GM18526 (cell line): ENCODE measurements around the gene MLLT3.

Experiments
- POLR2A ChIP-seq: IDR thresholded peaks from 3 replicates; pipeline ENCODE4 v1.6.1; 2011; ENCODE audit not compliant: insufficient read length; ENCODE audit errors: extremely low read depth

The MLLT3 gene

DNA sequence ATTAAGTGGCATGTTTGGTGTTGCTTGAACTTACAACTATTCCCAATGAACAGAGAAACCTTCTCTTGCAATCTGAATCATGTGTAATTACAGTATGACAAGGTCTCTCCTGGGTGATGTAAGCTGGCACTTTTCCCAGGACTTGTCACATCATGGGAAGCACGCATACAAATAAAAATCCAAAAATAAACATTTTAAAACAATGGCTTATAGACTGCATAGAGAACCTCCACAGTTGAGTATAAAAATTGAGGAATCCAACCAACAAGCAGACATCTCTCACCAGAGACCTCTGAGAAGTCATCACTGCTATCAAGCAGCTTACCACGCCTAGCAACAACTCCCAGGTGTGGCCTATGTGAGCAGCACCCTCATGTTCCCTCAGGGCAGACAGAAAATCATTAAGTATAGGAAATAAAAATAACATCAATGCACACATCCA lies 3.9 kb downstream of the MLLT3 start:
- TF ChIP-seq POLR2A = no peak

DNA sequence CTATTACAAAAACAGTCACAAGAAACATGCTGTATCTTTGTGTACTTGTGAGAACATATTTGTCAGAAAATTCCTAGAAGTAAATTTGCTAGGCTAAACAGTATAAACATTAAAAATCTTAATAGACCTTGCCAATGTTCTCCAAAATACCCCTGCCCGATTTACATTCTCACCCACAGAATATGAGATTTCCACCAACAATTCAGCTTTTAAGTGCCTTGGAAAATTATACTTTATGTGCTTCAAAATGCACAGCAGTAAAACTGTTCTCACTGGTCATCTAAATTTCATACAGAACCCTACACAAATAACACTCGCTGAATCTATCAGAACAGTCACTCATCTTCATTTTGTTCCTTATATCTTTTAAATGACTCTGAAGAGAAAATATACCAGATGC lies 5.5 kb downstream of the MLLT3 start:
- no peak for TF ChIP-seq POLR2A

DNA sequence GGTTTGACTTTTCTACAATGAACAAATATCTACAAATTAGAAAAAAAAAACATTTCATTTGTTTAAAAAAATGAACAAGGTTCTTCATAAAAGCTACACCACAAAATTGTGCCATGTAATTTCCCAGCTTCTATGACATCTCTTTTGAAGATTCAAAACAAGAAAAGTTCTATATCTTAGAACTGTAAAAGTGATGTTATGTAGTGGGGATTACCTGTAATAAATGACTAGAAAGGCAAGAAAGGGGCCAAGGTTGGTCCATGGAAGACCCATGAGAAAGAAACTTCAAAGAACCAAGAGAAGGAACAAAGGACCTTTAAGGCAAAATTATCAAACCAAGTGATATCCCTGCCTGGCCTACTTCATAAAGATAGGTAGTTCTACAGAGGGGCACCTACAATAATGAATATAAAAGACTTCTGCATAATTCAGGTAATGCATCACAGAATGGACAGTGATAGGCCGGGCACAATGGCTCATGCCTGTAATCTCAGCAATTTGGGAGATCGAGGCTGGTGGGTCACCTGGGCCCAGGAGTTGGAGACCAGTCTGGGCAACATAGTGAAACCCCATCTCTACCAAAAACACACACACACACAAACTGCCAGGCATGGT lies 7.6 kb downstream of the MLLT3 start:
- no peak for TF ChIP-seq POLR2A

DNA sequence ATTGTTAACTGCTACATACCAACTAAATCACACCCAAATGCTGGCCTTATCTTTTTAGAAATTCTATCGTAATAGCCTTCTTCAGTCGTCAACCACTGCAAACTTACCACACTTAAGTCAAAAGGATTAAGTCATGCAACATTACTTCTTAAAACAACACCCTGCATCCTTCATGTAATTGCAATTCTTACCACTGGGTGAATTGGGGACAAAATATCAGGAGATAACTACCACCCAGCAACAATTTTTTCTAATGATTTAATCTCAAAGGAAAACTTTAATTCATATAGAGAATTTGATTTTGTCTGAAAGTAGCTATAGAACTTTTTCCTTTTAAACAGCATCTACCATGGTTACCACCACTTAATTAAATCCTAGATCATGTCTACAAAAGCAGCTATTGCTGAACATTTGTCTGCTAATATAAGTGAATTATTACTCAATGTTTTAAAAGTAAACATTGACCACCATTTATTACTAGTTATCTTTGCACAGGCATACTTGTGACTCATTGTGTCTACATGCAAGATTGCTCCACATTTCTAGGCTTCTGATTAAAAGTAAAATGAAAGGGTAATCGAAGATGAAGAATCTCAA lies 10.5 kb downstream of the MLLT3 start:
- TF ChIP-seq POLR2A = no peak

DNA sequence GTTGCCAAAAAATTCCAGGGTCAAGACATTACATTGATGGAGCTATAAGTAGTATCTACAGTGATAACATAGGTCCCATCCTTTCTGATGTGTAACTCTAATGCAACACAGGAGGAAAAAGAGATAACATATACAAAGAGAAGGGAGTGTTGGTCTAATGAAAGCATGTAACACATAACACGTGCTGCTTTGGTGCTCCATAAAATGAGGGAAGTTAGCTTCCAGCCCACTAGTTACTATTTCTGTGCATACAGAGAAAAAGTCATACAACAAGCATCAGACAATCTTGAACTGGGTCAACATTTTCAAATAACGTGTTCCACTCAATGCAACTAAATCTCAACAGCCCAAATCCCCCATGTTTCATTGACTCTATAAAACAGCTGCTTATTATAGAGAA lies 11.7 kb downstream of the MLLT3 start:
- no peak for TF ChIP-seq POLR2A

DNA sequence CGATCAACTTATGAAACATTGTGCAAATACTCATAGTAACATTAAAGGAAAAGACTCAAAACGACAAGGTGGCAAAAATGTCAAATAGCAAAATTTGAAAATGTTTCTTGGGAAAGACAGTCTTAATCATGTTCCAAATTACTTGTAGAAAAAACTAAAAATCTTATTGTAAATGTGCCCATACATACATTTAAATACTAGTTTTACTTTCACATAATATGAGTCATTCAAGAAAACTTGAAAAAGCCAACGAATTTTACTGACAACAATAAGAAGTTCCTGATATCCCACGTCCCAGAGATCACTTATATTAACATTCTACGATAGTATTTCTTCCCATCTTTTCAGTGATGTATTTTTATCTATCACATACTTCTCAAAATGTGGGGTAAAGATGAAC lies 13.7 kb downstream of the MLLT3 start:
- no peak for TF ChIP-seq POLR2A

DNA sequence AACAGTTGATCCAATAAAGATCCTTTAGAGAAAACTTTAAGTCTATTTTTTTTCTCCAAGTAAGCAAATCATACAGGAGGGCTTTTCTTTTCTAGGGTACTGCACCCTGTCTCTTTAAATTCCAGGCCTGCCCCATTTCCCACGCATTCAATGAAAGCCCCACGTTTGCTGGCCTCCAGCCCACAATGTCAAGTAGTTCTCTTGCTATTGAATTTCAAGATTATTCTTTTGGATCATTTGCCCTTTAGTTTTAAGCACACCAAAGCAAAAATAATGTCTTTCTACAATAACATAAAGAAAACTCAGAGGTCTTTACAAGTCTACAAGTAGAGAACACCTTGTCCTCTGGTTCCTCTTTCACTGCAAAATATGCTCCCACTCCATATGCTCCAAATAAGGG lies 15.6 kb downstream of the MLLT3 start:
- no peak for TF ChIP-seq POLR2A

DNA sequence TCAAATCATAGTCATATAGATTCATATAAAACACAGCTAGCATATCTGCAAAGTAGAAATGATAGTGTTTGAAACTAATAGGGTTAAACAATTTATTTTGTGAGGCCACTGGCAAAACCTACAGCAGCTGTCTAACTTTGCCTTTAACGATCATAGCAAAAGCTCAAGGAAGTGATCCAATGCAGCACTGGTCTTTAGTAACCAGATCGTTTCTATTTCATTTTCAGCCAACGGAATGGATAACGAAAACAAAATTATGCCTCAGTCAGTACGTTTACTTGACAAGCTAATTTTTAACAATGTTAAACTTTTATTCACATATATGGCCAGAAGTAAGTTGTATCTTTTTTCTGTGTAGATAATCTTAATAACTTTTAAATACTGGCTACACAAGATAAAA lies 17.7 kb downstream of the MLLT3 start:
- no peak for TF ChIP-seq POLR2A

DNA sequence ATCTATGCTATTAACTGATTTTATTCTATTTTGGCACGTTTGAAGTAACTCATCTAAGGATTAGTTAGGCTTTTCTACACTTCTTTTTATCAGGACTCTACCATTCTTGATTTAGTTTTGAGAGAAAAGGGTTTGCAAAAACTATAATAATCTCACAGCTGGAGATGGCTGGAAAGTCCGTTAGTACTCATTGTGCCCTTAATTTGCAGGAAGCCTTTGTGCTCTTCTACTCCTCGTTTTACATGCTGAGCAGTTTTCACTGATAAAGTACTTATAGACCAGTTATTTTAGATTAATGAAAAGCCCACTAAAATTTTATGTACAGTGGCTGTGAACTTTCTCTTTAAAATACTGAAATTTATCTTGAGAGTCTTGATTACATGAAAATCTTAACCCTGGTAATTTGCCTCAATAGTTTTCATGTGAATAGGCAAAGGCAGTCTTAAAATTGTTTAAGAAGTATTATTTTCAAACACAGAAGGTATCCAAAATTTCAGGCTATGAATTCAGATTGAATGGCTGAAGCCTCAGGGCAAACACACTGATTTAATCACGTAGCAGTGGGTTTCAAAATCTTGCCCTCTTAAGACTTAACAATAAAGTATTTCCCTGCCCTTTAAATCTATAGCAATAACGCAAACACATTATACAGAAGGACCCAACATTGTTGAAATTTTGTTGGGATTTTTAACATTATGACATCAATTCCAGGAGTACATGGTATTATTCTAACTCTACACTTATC lies 18.6 kb downstream of the MLLT3 start:
- no peak for TF ChIP-seq POLR2A

DNA sequence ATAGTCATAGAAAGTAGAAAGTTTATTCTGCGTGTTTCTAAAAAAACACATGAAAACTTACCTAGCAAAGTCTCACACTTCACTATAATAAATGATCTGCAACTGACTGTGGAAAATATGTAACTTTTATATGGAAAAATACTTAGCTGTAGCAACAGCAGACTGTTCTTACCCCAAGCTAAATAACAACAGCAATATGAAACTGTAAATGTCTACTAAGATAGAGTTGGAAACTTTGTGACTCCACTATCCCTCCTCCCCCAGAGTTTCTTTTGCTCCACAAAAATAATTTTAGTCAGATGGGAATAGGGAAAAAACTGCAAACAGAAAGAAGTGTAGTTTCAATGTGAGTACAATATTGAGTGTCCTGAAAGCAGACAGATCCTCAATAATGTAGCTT lies 21.0 kb downstream of the MLLT3 start:
- no peak for TF ChIP-seq POLR2A

DNA sequence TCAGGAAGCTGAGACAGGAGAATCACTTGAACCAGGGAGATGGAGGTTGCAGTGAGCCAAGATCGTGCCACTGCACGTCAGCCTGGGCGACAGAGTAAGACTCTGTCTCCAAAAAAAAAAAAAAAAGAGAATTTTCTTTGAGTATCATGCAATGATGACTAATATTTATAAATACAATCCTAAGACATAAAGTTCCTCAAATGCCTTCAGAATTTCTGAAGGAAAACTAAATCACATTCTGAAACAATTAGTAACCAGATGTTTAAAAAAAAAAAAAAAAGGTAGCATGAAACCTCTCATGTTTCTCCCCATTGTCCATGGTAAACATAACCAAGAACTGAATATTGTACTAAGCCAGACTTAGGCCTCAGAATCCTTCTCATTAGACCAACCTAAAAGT lies 23.1 kb downstream of the MLLT3 start:
- TF ChIP-seq POLR2A = no peak

DNA sequence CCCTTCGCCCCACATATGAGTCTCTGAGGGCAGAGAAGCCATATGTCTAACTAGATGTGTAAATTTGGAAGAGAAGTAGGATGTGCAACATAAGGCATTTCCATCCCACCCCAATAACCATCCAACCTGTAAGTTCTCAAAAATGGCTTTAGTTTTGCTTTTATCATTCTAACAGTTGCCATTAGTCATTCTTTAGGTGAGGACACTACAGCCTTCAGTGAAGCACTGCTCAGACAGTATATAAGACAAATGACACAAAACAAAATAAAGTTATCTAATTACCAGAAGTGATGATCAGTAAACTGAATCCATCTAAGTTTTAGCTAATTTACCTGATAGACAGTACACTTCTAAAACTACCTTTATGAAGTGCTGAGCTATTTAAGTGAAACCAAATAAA lies 23.9 kb downstream of the MLLT3 start:
- no peak for TF ChIP-seq POLR2A

DNA sequence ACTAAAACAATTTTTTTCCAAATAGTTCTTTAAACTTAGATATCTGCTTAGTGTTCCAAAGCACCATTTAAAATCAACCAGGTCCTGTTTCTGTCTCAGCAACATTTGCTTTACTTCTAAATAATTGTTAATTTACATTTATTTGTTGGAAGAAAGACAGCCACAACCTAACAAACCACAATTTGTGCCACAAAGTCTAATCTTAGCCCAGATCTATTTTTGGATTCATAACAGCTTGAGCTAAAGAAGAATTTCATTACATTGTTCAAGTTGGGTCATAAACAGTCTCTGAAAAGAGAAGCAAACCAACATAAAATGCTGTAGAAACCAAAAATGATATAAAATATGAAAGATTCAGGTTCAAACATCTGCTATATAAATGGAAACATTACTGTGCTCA lies 24.4 kb downstream of the MLLT3 start:
- TF ChIP-seq POLR2A = no peak

DNA sequence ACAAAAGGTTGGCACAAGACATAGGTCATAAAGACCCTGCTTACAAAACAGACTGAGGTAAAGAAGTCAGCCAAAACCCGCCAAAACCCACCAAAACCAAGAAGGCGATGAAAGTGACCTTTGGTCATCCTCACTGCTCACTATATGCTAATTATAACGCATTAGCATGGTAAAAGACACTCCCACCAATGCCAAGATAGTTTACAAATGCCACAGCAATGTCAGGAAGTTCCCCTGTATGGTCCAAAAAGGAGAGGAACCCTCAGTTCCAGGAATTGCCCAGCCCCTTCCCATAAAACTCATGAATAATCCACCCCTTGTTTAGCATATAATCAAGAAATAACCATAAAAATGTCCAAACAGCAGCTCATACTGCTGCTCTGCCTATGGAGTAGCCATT lies 27.7 kb downstream of the MLLT3 start:
- no peak for TF ChIP-seq POLR2A

DNA sequence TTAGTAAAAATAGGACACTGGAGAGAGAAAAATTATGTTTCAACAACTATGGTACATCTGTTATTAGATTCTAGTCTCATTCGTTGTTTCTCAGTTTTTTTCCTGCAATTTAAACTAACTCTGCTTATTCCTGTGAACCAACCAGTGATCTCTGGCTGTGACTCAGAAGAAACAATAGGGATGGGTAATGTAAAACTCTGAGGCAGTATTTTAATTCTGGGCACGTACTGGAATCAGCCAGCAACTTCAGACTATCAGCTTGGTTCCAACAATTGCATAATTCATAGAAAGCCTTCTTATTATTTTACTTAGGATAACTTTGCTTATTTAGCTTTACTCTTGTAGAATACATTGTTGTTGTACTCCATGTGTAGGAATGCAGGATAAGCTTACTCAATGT lies 28.8 kb downstream of the MLLT3 start:
- no peak for TF ChIP-seq POLR2A

DNA sequence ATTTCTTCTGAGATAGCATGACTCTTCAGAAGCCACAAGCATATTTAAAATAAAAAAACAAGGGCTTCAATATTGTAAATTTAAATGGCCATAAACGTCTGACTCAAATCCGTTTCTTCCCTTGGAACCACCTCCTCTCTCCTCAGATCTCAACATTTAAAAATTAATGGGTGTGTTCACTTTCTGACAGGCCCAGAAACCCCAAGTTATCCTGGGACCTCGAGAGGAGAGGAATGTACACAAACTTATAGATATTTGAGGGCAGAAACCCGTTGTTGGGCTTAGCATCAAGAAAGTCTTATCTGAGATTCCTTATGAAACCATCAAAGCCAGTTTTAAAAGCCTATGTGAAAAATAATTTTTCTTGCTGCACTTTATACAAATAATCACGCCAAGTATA lies 29.2 kb downstream of the MLLT3 start:
- no peak for TF ChIP-seq POLR2A

DNA sequence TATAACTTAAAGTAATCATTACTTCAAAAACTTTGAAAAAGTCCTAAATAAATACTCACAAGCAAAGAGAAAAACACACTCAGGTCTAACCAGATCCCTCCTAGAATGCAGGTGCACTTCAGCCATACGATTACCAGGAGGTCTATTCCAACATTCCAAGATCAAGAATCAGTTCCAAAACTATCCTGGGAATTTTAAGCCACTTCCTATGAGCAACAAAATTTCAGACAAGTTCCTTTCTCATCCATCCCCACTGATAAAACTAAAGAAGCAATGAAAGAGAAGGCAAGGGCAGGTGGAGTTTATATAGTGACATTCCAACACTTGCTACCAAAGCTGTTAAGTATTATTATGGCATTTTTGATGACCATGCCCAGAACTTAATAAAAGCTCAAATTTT lies 29.6 kb downstream of the MLLT3 start:
- no peak for TF ChIP-seq POLR2A
